ENCODE data around the gene GRM4. TPM values are rescaled to one million over a fixed set of nuclear protein-coding genes. Genes with fewer than 3 reads are reported as not detected.

Gene GRM4
- total RNA-seq, 1 experiment from 2014 or later, result not detected

DNA sequence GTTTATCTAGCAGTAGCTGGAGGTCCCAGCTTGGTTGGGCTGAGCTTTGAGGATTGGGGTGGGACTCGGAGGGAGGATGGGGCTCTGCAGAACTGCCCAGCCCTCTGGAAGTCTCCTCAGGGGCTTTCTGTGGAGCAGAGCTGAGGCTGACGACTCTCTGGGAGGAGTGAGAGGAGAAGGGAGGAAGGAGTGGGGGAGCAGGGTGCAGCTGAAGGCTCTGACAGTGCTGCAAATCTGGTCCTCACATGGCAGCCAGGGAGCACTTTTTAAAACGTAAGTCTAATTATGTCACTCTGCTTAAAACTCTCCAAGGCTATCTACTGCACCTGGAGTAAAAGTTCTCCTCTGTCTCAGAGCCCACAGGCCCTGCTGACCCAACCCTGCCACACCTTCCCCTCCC is 32.4 kb downstream of the GRM4 start:
- ChIA-PET CTCF (no interaction called here), POLR2A (interaction anchor here (0.5 kb wide), 1 partner anchor 326 kb away, joined by 3 read pairs; no protein-coding TSS in a partner anchor)
- BruUV-seq (replicated peaks), result no TSS peak
- Mint-ChIP-seq H3K4me3 (ENCODE audit: unreplicated experiment) (no peak overlapping the region), H3K4me1 (ENCODE audit: insufficient read depth, unreplicated experiment) (no peaks in the 10 kb centered on the region), H3K9me3 (ENCODE audit: unreplicated experiment) (no peaks in the 10 kb centered on the region), H3K27ac (ENCODE audit: low read depth, unreplicated experiment) (no peak overlapping the region), H3K27me3 (ENCODE audit: insufficient read depth, unreplicated experiment) (peaks cover 91% of the 10 kb centered on the region), H3K36me3 (ENCODE audit: insufficient read depth, unreplicated experiment) (no peaks in the 10 kb centered on the region)
- DNase-seq (ENCODE audit: unreplicated experiment), result no peak
- intact Hi-C loops (cut with micrococcal nuclease), result no loop called here
- TF ChIP-seq, protein P1, sequence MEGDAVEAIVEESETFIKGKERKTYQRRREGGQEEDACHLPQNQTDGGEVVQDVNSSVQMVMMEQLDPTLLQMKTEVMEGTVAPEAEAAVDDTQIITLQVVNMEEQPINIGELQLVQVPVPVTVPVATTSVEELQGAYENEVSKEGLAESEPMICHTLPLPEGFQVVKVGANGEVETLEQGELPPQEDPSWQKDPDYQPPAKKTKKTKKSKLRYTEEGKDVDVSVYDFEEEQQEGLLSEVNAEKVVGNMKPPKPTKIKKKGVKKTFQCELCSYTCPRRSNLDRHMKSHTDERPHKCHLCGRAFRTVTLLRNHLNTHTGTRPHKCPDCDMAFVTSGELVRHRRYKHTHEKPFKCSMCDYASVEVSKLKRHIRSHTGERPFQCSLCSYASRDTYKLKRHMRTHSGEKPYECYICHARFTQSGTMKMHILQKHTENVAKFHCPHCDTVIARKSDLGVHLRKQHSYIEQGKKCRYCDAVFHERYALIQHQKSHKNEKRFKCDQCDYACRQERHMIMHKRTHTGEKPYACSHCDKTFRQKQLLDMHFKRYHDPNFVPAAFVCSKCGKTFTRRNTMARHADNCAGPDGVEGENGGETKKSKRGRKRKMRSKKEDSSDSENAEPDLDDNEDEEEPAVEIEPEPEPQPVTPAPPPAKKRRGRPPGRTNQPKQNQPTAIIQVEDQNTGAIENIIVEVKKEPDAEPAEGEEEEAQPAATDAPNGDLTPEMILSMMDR (IDR thresholded peaks at IDR 0.05; ENCODE audit: unreplicated experiment), result no peak

DNA sequence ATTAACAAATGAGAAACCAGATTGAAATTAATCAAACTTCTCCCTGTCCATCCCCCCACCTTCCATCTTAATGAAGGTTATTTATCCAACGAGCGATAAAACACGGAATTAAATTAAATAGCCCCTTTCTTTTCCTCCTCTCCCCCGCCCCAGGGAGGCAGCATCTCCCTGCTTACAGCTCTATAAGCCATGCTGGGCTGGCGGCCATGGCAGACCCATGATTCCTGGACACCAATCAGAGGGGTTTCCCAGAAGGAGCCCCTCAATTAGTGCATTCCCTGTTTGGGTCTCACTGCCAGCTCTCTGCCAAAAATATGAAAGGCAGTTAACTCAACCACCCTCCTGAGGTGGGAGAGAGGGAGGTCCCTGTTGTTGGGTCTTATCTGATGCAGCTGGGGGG is 33.8 kb downstream of the GRM4 start:
- no TSS peak for BruUV-seq (replicated peaks)
- H3K36me3 Mint-ChIP-seq (ENCODE audit: insufficient read depth, unreplicated experiment), result no peaks in the 10 kb centered on the region
- ChIA-PET CTCF (interaction anchor here (0.6 kb wide), 4 partner anchors 42 to 771 kb away, joined by 3 to 4 read pairs (median 3); no protein-coding TSS in a partner anchor), POLR2A (no interaction called here)
- DNase-seq (ENCODE audit: unreplicated experiment), result no peak
- H3K27ac Mint-ChIP-seq (ENCODE audit: low read depth, unreplicated experiment), result no peak overlapping the region
- no peak overlapping the region for H3K4me3 Mint-ChIP-seq (ENCODE audit: unreplicated experiment)
- no peaks in the 10 kb centered on the region for H3K4me1 Mint-ChIP-seq (ENCODE audit: insufficient read depth, unreplicated experiment)
- H3K9me3 Mint-ChIP-seq (ENCODE audit: unreplicated experiment), result no peaks in the 10 kb centered on the region
- TF ChIP-seq, protein P1 (IDR thresholded peaks at IDR 0.05; ENCODE audit: unreplicated experiment), result no peak
- H3K27me3 Mint-ChIP-seq (ENCODE audit: insufficient read depth, unreplicated experiment), result peaks cover 92% of the 10 kb centered on the region
- intact Hi-C loops (cut with micrococcal nuclease), result no loop called here

GRCh38 chr6:34110610-34111009 is 35.3 kb downstream of the GRM4 start:
- no peak overlapping the region for H3K27ac Mint-ChIP-seq (ENCODE audit: low read depth, unreplicated experiment)

GRCh38 chr6:34108176-34108575 is 37.7 kb downstream of the GRM4 start:
- no peaks in the 10 kb centered on the region for H3K9me3 Mint-ChIP-seq (ENCODE audit: unreplicated experiment)
- POLR2A ChIA-PET, result no interaction called here
- H3K27ac Mint-ChIP-seq (ENCODE audit: low read depth, unreplicated experiment), result no peak overlapping the region
- CTCF ChIA-PET, result no interaction called here
- BruUV-seq (replicated peaks), result no TSS peak
- no peak overlapping the region for H3K4me3 Mint-ChIP-seq (ENCODE audit: unreplicated experiment)
- TF ChIP-seq, protein P1 (IDR thresholded peaks at IDR 0.05; ENCODE audit: unreplicated experiment), result no peak
- H3K27me3 Mint-ChIP-seq (ENCODE audit: insufficient read depth, unreplicated experiment), result peaks cover 97% of the 10 kb centered on the region
- no peaks in the 10 kb centered on the region for H3K4me1 Mint-ChIP-seq (ENCODE audit: insufficient read depth, unreplicated experiment)
- intact Hi-C loops (cut with micrococcal nuclease), result no loop called here
- no peaks in the 10 kb centered on the region for H3K36me3 Mint-ChIP-seq (ENCODE audit: insufficient read depth, unreplicated experiment)
- DNase-seq (ENCODE audit: unreplicated experiment), result no peak

More at GRCh38 chr6:34110610-34111009, 35.3 kb downstream of the GRM4 start:
- intact Hi-C loops (cut with micrococcal nuclease), result no loop called here
- TF ChIP-seq, protein P1 (IDR thresholded peaks at IDR 0.05; ENCODE audit: unreplicated experiment), result no peak
- CTCF ChIA-PET, result interaction anchor here (0.6 to 0.7 kb wide), 3 partner anchors 22 to 556 kb away, joined by 3 to 6 read pairs (median 3); no protein-coding TSS in a partner anchor
- BruUV-seq (replicated peaks), result no TSS peak
- no peak for DNase-seq (ENCODE audit: unreplicated experiment)
- POLR2A ChIA-PET, result no interaction called here
- peaks cover 94% of the 10 kb centered on the region for H3K27me3 Mint-ChIP-seq (ENCODE audit: insufficient read depth, unreplicated experiment)
- H3K4me3 Mint-ChIP-seq (ENCODE audit: unreplicated experiment), result no peak overlapping the region
- no peaks in the 10 kb centered on the region for H3K4me1 Mint-ChIP-seq (ENCODE audit: insufficient read depth, unreplicated experiment)
- H3K9me3 Mint-ChIP-seq (ENCODE audit: unreplicated experiment), result no peaks in the 10 kb centered on the region
- H3K36me3 Mint-ChIP-seq (ENCODE audit: insufficient read depth, unreplicated experiment), result no peaks in the 10 kb centered on the region

All from MCF 10A (cell line).